A549 (cell line): ENCODE results near the gene ZNF549.

Experiments
- CHD4 ChIP-seq: fragments of 200-600 bp; sonication (generic); IDR thresholded peaks from 2 replicates; pipeline ENCODE4 v1.6.1; 2016; ENCODE audit warnings: antibody characterized with exemption, mild to moderate bottlenecking, borderline replicate concordance
- ELK1 ChIP-seq: fragments of 150-350 bp; IDR thresholded peaks from 2 replicates; pipeline ENCODE4 v1.6.1; 2014; ENCODE audit warnings: low read depth, mild to moderate bottlenecking, low read length
- POLR2A ChIP-seq: IDR thresholded peaks from 2 replicates; pipeline ENCODE4 v1.6.1; 2012; ENCODE audit warnings: mild to moderate bottlenecking, low read length
- SMC3 ChIP-seq: fragments of >200 bp; sonication (Bioruptor Twin); formaldehyde crosslinking; IDR thresholded peaks from 3 replicates; pipeline ENCODE4 v1.6.1; 2018; ENCODE audit warnings: inconsistent platforms
- TF ChIP-seq, protein P1 (sequence below): fragments of >200 bp; sonication (Bioruptor Twin); formaldehyde crosslinking; IDR thresholded peaks from 3 replicates; pipeline ENCODE4 v1.5.1; 2016
- TF ChIP-seq, protein P2 (sequence below): IDR thresholded peaks from 2 replicates; pipeline ENCODE4 v1.6.1; 2012

DNA sequence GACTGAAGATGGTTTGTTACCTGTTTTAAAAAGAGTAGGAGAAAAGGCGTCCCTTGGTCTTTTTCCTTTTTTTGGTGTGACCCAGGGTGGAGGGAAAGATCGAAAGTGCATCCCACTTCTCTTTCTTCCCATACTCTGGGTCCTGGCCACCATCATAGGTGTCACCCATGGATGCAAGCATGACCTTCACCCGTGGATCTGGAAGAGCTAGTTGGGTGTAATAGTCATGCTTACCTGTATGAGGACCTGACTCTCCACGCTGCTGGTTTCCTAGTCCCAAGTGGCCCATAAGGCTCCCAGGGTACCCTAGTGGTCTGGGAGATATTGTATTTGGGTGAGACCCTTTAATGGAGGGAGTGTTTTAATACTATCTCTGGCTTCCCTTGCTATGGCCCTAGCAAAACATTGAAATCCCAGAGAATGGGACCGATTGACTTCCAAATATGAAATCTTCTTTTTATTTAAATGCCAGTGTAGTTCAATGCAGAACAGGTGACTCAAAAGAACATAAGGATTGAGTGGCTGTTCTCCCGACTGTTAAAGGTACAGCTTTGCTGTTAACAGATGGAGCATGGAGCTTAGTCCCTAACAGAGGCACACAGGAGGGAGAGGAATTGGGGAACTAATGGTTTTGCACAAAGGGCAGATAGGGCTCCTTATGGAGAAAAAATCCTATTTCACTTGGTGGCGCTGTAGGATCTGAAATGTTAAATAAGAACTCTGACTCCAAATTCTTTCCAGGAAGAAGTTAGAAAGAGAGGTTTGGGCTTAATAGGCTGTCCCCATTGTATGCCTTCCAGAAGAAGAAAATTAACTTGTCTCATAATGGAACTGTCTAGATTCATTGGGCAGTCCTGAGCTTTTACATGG is 39.5 kb downstream of the ZNF549 start:
- no peak for TF ChIP-seq CHD4
- TF ChIP-seq ELK1 = no peak
- no peak for TF ChIP-seq POLR2A
- TF ChIP-seq, protein P1, sequence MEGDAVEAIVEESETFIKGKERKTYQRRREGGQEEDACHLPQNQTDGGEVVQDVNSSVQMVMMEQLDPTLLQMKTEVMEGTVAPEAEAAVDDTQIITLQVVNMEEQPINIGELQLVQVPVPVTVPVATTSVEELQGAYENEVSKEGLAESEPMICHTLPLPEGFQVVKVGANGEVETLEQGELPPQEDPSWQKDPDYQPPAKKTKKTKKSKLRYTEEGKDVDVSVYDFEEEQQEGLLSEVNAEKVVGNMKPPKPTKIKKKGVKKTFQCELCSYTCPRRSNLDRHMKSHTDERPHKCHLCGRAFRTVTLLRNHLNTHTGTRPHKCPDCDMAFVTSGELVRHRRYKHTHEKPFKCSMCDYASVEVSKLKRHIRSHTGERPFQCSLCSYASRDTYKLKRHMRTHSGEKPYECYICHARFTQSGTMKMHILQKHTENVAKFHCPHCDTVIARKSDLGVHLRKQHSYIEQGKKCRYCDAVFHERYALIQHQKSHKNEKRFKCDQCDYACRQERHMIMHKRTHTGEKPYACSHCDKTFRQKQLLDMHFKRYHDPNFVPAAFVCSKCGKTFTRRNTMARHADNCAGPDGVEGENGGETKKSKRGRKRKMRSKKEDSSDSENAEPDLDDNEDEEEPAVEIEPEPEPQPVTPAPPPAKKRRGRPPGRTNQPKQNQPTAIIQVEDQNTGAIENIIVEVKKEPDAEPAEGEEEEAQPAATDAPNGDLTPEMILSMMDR = no peak
- TF ChIP-seq, protein P2, sequence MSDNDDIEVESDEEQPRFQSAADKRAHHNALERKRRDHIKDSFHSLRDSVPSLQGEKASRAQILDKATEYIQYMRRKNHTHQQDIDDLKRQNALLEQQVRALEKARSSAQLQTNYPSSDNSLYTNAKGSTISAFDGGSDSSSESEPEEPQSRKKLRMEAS = no peak
- no peak for TF ChIP-seq SMC3
